ENCODE data around the gene GYPC. TPM values are rescaled to one million over a fixed set of nuclear protein-coding genes. Genes with fewer than 3 reads are reported as not detected.

Gene GYPC
- polyA plus RNA-seq, 1 donor from 2014 or later: 111 TPM

- H3K27me3 Mint-ChIP-seq: no peaks in the 10 kb centered on the region
- peak overlapping the region; percentile 94 to 100 (median 96) for H3K27ac Mint-ChIP-seq
- H3K4me3 Mint-ChIP-seq: peak overlapping the region; percentile 94 to 99 (median 98)
- peaks cover 25 to 40% (median 32%) of the 10 kb centered on the region in 3 donors for H3K4me1 Mint-ChIP-seq
- no peaks in the 10 kb centered on the region for H3K9me3 Mint-ChIP-seq
- H3K36me3 Mint-ChIP-seq: no peaks in the 10 kb centered on the region
Observed at GRCh38 chr2:126657148-126657635, 1.2 kb downstream of the GYPC start.

- Mint-ChIP-seq H3K9me3 (no peaks in the 10 kb centered on the region), H3K27ac (peak overlapping the region; percentile 94 to 100 (median 96)), H3K4me1 (peaks cover 30 to 45% (median 38%) of the 10 kb centered on the region in 3 donors), H3K4me3 (peak overlapping the region; percentile 94 to 99 (median 98)), H3K36me3 (no peaks in the 10 kb centered on the region), H3K27me3 (no peaks in the 10 kb centered on the region)
Observed at GRCh38 chr2:126657636-126658318, 1.8 kb downstream of the GYPC start.

- Mint-ChIP-seq H3K4me1 (peaks cover 36 to 51% (median 45%) of the 10 kb centered on the region in 3 donors), H3K27ac (peak overlapping the region; percentile 94 to 100 (median 97)), H3K4me3 (peak overlapping the region; percentile 94 to 99 (median 98)), H3K27me3 (no peaks in the 10 kb centered on the region), H3K36me3 (no peaks in the 10 kb centered on the region), H3K9me3 (no peaks in the 10 kb centered on the region)
Observed at GRCh38 chr2:126658319-126658904, 2.5 kb downstream of the GYPC start.

- H3K36me3 Mint-ChIP-seq: peaks cover 2% of the 10 kb centered on the region
- H3K27ac Mint-ChIP-seq: peak overlapping the region; percentile 81 to 100 (median 97)
- H3K4me1 Mint-ChIP-seq: peaks cover 41 to 57% (median 51%) of the 10 kb centered on the region in 3 donors
- H3K27me3 Mint-ChIP-seq: no peaks in the 10 kb centered on the region
- no peaks in the 10 kb centered on the region for H3K9me3 Mint-ChIP-seq
- peak overlapping the region; percentile 72 to 98 (median 84) for H3K4me3 Mint-ChIP-seq
Observed at GRCh38 chr2:126658905-126659561, 3.1 kb downstream of the GYPC start.

GRCh38 chr2:126659562-126660467 lies 3.9 kb downstream of the GYPC start:
- H3K4me1 Mint-ChIP-seq: peaks cover 47 to 65% (median 59%) of the 10 kb centered on the region in 3 donors
- no peaks in the 10 kb centered on the region for H3K27me3 Mint-ChIP-seq
- H3K9me3 Mint-ChIP-seq: no peaks in the 10 kb centered on the region
- H3K4me3 Mint-ChIP-seq: peak overlapping the region; percentile 72 to 98 (median 84)
- peaks cover 2% of the 10 kb centered on the region for H3K36me3 Mint-ChIP-seq
- H3K27ac Mint-ChIP-seq: peak overlapping the region; percentile 81 to 100 (median 97)

GRCh38 chr2:126660971-126661370 lies 5.0 kb downstream of the GYPC start:
- H3K36me3 Mint-ChIP-seq: peaks cover 2% of the 10 kb centered on the region
- H3K27me3 Mint-ChIP-seq: no peaks in the 10 kb centered on the region
- peaks cover 53 to 66% (median 66%) of the 10 kb centered on the region in 3 donors for H3K4me1 Mint-ChIP-seq
- peak overlapping the region; percentile 29 to 94 (median 76) for H3K27ac Mint-ChIP-seq
- H3K9me3 Mint-ChIP-seq: no peaks in the 10 kb centered on the region
- peak overlapping the region in 1 of 4 donors; percentile 70 for H3K4me3 Mint-ChIP-seq

- Mint-ChIP-seq H3K36me3 (peaks cover 4% of the 10 kb centered on the region), H3K9me3 (no peaks in the 10 kb centered on the region), H3K4me1 (peaks cover 58 to 70% (median 67%) of the 10 kb centered on the region in 3 donors), H3K27ac (peak overlapping the region; percentile 78 to 94 (median 86)), H3K27me3 (no peaks in the 10 kb centered on the region), H3K4me3 (peak overlapping the region in 3 of 4 donors; percentile 28 to 71 (median 61))
Observed at GRCh38 chr2:126661702-126662500, 5.9 kb downstream of the GYPC start.

GRCh38 chr2:126662621-126663020 lies 6.7 kb downstream of the GYPC start:
- Mint-ChIP-seq H3K27me3 (no peaks in the 10 kb centered on the region), H3K9me3 (no peaks in the 10 kb centered on the region), H3K4me3 (peak overlapping the region in 3 of 4 donors; percentile 61 to 86 (median 66)), H3K36me3 (peaks cover 4% of the 10 kb centered on the region), H3K27ac (peak overlapping the region; percentile 78 to 88 (median 86)), H3K4me1 (peaks cover 55 to 66% (median 60%) of the 10 kb centered on the region in 3 donors)

- Mint-ChIP-seq H3K4me1 (peaks cover 50 to 61% (median 57%) of the 10 kb centered on the region in 3 donors), H3K4me3 (peak overlapping the region; percentile 61 to 88 (median 76)), H3K27ac (peak overlapping the region; percentile 86 to 96 (median 88)), H3K36me3 (peaks cover 4% of the 10 kb centered on the region), H3K27me3 (no peaks in the 10 kb centered on the region), H3K9me3 (no peaks in the 10 kb centered on the region)
Observed at GRCh38 chr2:126663184-126663963, 7.4 kb downstream of the GYPC start.

- Mint-ChIP-seq H3K4me1 (peaks cover 44 to 54% (median 51%) of the 10 kb centered on the region in 3 donors), H3K36me3 (peaks cover 6% of the 10 kb centered on the region), H3K4me3 (peak overlapping the region; percentile 61 to 88 (median 70)), H3K27me3 (no peaks in the 10 kb centered on the region), H3K27ac (peak overlapping the region; percentile 86 to 96 (median 88)), H3K9me3 (no peaks in the 10 kb centered on the region)
Observed at GRCh38 chr2:126664234-126664633, 8.3 kb downstream of the GYPC start.

GRCh38 chr2:126664639-126665038 lies 8.7 kb downstream of the GYPC start:
- H3K27me3 Mint-ChIP-seq: no peaks in the 10 kb centered on the region
- H3K9me3 Mint-ChIP-seq: no peaks in the 10 kb centered on the region
- H3K4me3 Mint-ChIP-seq: peak overlapping the region in 3 of 4 donors; percentile 61 to 88 (median 73)
- peaks cover 6% of the 10 kb centered on the region for H3K36me3 Mint-ChIP-seq
- peak overlapping the region; percentile 86 to 96 (median 88) for H3K27ac Mint-ChIP-seq
- peaks cover 43 to 52% (median 50%) of the 10 kb centered on the region in 3 donors for H3K4me1 Mint-ChIP-seq

- peaks cover 6% of the 10 kb centered on the region for H3K36me3 Mint-ChIP-seq
- no peaks in the 10 kb centered on the region for H3K9me3 Mint-ChIP-seq
- H3K4me3 Mint-ChIP-seq: no peak overlapping the region
- H3K4me1 Mint-ChIP-seq: peaks cover 43 to 52% (median 50%) of the 10 kb centered on the region in 3 donors
- no peaks in the 10 kb centered on the region for H3K27me3 Mint-ChIP-seq
- H3K27ac Mint-ChIP-seq: peak overlapping the region in 2 of 3 donors; percentile 88 to 92
Observed at GRCh38 chr2:126665483-126665882, 9.5 kb downstream of the GYPC start.

GRCh38 chr2:126668254-126668653 lies 12.3 kb downstream of the GYPC start:
- H3K27me3 Mint-ChIP-seq: no peaks in the 10 kb centered on the region
- peak overlapping the region in 1 of 3 donors; percentile 27 for H3K27ac Mint-ChIP-seq
- peaks cover 31 to 35% (median 33%) of the 10 kb centered on the region in 3 donors for H3K4me1 Mint-ChIP-seq
- no peak overlapping the region for H3K4me3 Mint-ChIP-seq
- H3K9me3 Mint-ChIP-seq: no peaks in the 10 kb centered on the region
- H3K36me3 Mint-ChIP-seq: peaks cover 6% of the 10 kb centered on the region
